Common myeloid progenitor, CD34-positive (primary cell): ENCODE results near the gene SH3GL1.

ENCODE experiments used
- CTCF ChIA-PET: fragments of 350-600 bp; sonication (Branson Sonifier 250); formaldehyde crosslinking; loops from one replicate; lab custom pipeline; 2021; ENCODE audit warnings: antibody characterized with exemption; lab: Charles Lee
- POLR2A ChIA-PET: fragments of 350-600 bp; sonication (Branson Sonifier 250); formaldehyde crosslinking; loops from one replicate; lab custom pipeline; 2021; ENCODE audit warnings: antibody characterized with exemption; lab: Charles Lee
- DNase-seq, 3 donors: peaks; one replicate each; pipeline versions ENCODE4 v3.0.0 to v3.0.0-alpha.2; 2013
- H3K27ac ChIP-seq, 2 experiments: 1 replicate in 1 of 2; 2 replicates in 1 of 2; pipeline ENCODE4 v1.7.0; 2013; ENCODE audit warnings: inconsistent platforms in 2 of 2, low read length in 2 of 2, mild to moderate bottlenecking in 2 of 2, low read depth in 1 of 2, moderate library complexity in 1 of 2; ENCODE audit not compliant: severe bottlenecking in 2 of 2, insufficient read depth in 1 of 2, poor library complexity in 1 of 2
- H3K27me3 ChIP-seq, 5 experiments: replicated peaks in 2 of 5; 1 replicate in 3 of 5; 2 replicates in 2 of 5; pipeline versions ENCODE4 v1.6.1 to v1.7.0; 2013; ENCODE audit warnings: low read length in 4 of 5, mild to moderate bottlenecking in 2 of 5, moderate library complexity in 2 of 5, inconsistent platforms in 1 of 5; ENCODE audit not compliant: insufficient read depth in 5 of 5, control insufficient read depth in 4 of 5
- H3K36me3 ChIP-seq, 4 experiments: 1 replicate in 2 of 4; 2 replicates in 2 of 4; pipeline versions ENCODE4 v1.6.1 to v1.7.0; 2013; ENCODE audit warnings: low read length in 3 of 4, control low read depth in 1 of 4, mild to moderate bottlenecking in 1 of 4; ENCODE audit not compliant: control insufficient read depth in 4 of 4, insufficient read depth in 4 of 4
- H3K4me1 ChIP-seq, 4 experiments: 1 replicate in 3 of 4; 2 replicates in 1 of 4; pipeline versions ENCODE4 v1.6.1 to v1.7.1; 2013; ENCODE audit warnings: low read length in 3 of 4, mild to moderate bottlenecking in 3 of 4, control low read depth in 1 of 4, inconsistent platforms in 1 of 4, moderate library complexity in 1 of 4; ENCODE audit not compliant: control insufficient read depth in 4 of 4, insufficient read depth in 4 of 4; ENCODE audit errors: control extremely low read depth in 1 of 4
- H3K4me3 ChIP-seq, 7 experiments: 1 replicate in 4 of 7; 2 replicates in 3 of 7; pipeline versions ENCODE4 v1.5.1 to v1.7.0; 2013; ENCODE audit warnings: mild to moderate bottlenecking in 7 of 7, low read length in 6 of 7, moderate library complexity in 6 of 7, inconsistent platforms in 2 of 7, low read depth in 2 of 7, control low read depth in 1 of 7; ENCODE audit not compliant: insufficient read depth in 4 of 7, control insufficient read depth in 1 of 7; ENCODE audit errors: extremely low read depth in 1 of 7
- H3K9me3 ChIP-seq, 5 experiments: 1 replicate in 4 of 5; 2 replicates in 1 of 5; pipeline versions ENCODE4 v1.6.1 to v1.7.1; 2013; ENCODE audit warnings: low read length in 4 of 5, mild to moderate bottlenecking in 2 of 5, inconsistent platforms in 1 of 5, low read depth in 1 of 5, moderate library complexity in 1 of 5; ENCODE audit not compliant: control insufficient read depth in 4 of 5, insufficient read depth in 2 of 5; ENCODE audit errors: control extremely low read depth in 1 of 5
- WGBS: methylation state at CpG from one replicate; pipeline ENCODE4 v1.1.5; 2013; ENCODE audit not compliant: insufficient coverage; 5-methylcytosine and 5-hydroxymethylcytosine counted together

SH3GL1 gene

DNA sequence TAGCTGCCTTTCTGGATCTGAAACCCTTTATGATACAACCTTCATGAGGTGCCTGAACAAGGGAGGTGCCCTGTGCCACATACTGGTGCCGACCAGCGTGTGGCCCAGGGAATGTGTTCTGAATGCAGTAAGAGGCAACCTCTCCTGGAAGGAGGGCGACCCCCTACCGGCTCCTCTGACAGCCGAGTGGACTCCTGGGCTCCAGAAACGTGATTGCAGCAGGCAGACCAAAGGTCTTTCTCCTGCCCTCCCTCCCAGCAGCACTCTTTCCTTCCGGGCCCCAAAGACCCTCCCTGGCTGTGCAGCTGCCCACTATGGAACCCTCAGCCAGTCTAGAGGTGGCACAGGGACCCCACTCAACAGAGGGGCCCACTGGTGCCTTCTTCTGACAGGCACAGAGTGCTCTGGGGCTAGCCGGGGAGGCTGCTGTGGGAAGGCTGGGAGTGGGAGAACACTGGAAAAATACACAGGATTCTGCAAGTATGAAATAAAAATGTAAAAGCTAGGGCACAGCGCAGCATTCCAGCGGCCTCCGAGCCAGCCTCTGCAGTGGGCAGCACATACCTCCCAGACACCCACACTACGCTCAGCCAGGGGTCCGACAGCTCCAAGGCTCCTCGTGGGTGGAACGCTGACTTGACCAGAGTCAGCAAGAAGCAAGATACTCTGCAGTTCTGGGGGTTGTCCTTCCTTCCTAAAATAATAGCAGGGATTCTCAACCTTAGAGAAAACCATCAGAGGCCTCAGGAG is 14.9 kb downstream of the SH3GL1 start:
- CTCF ChIA-PET = interaction anchor here (0.8 to 1.9 kb wide), 4 partner anchors 9 to 22 kb away, joined by 3 to 12 read pairs (median 4); partner anchors contain the start of gene SH3GL1
- H3K9me3 ChIP-seq = no peaks in the 10 kb centered on the region
- no peak for DNase-seq
- H3K4me3 ChIP-seq = no peak overlapping the region
- no peak overlapping the region for H3K27ac ChIP-seq
- 93% methylated on average over 14 of the region's 15 CpGs for WGBS
- POLR2A ChIA-PET = interaction anchor here (0.6 kb wide), 1 partner anchor 92 kb away, joined by 3 read pairs; no protein-coding TSS in a partner anchor
- H3K4me1 ChIP-seq = peaks cover 3 to 24% (median 14%) of the 10 kb centered on the region in 4 experiments
- peaks cover 0 to 45% (median 20%) of the 10 kb centered on the region in 4 experiments for H3K36me3 ChIP-seq
- no peaks in the 10 kb centered on the region for H3K27me3 ChIP-seq

DNA sequence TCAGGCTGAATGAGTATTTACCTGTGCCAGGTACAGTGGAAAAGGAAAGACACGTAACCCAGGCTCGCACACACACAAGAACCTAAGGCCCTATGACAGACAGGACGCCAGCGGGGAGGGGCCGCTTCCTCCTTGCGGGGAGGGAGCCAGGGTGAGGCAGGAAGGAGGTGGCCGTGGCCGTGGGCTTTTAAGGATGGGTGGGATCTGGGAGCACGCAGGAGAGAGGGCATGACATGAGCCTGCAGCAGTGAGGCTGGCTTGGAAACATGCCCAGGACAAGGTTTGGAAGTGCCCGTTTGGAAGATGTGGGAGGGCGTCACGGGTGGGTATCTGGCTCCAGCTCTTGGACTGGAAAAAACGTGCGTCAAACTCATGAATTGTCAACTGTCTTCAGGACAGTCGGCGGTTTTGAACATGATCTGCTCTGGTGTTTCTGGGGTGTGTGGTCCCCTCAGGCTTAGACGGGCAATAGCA is 20.1 kb downstream of the SH3GL1 start:
- Histone ChIP-seq H3K36me3 (peaks cover 0 to 32% (median 12%) of the 10 kb centered on the region in 4 experiments), H3K9me3 (no peaks in the 10 kb centered on the region), H3K27ac (no peak overlapping the region), H3K4me1 (peaks cover 3 to 32% (median 27%) of the 10 kb centered on the region in 4 experiments), H3K27me3 (no peaks in the 10 kb centered on the region), H3K4me3 (peak overlapping the region in 4 of 7 experiments; percentile 21 to 65 (median 48))
- POLR2A ChIA-PET = interaction anchor here (0.9 to 1.8 kb wide), 3 partner anchors 11 to 189 kb away, joined by 3 to 6 read pairs (median 3); no protein-coding TSS in a partner anchor
- DNase-seq = peak; percentile 32 to 73 (median 64)
- WGBS = 4% methylated on average over 12 of the region's 17 CpGs
- CTCF ChIA-PET = interaction anchor here (1.0 to 1.4 kb wide), 2 partner anchors 10 to 11 kb away, joined by 4 to 6 read pairs; no protein-coding TSS in a partner anchor

GRCh38 chr19:4379383-4380253 is 20.7 kb downstream of the SH3GL1 start:
- CTCF ChIA-PET = interaction anchor here (1.4 kb wide), 1 partner anchor 9 kb away, joined by 4 read pairs; no protein-coding TSS in a partner anchor
- Histone ChIP-seq H3K27ac (no peak overlapping the region), H3K9me3 (no peaks in the 10 kb centered on the region), H3K4me1 (peaks cover 3 to 39% (median 33%) of the 10 kb centered on the region in 4 experiments), H3K27me3 (no peaks in the 10 kb centered on the region), H3K36me3 (peaks cover 0 to 26% (median 11%) of the 10 kb centered on the region in 4 experiments), H3K4me3 (peak overlapping the region in 2 of 7 experiments; percentile 46 to 65)
- WGBS = 75% methylated on average over 17 of the region's 20 CpGs
- DNase-seq = no peak
- POLR2A ChIA-PET = interaction anchor here (0.6 to 1.8 kb wide), 4 partner anchors 12 to 1310 kb away, joined by 3 to 6 read pairs (median 4); no protein-coding TSS in a partner anchor

GRCh38 chr19:4378886-4379285 is 21.5 kb downstream of the SH3GL1 start:
- H3K27me3 ChIP-seq = no peaks in the 10 kb centered on the region
- ChIA-PET CTCF (interaction anchor here (1.3 kb wide), 1 partner anchor 9 kb away, joined by 3 read pairs; no protein-coding TSS in a partner anchor), POLR2A (no interaction called here)
- 94% methylated on average over 11 of the region's 11 CpGs for WGBS
- peaks cover 3 to 46% (median 41%) of the 10 kb centered on the region in 4 experiments for H3K4me1 ChIP-seq
- H3K4me3 ChIP-seq = no peak overlapping the region
- peaks cover 0 to 20% (median 7%) of the 10 kb centered on the region in 4 experiments for H3K36me3 ChIP-seq
- no peak overlapping the region for H3K27ac ChIP-seq
- DNase-seq = no peak
- no peaks in the 10 kb centered on the region for H3K9me3 ChIP-seq

GRCh38 chr19:4376991-4377781 is 23.2 kb downstream of the SH3GL1 start:
- no peak overlapping the region for H3K4me3 ChIP-seq
- CTCF ChIA-PET = interaction anchor here (1.1 to 3.2 kb wide), 7 partner anchors 7 to 25 kb away, joined by 3 to 22 read pairs (median 4); partner anchors contain the start of gene SH3GL1
- POLR2A ChIA-PET = no interaction called here
- H3K27ac ChIP-seq = no peak overlapping the region
- H3K4me1 ChIP-seq = peaks cover 3 to 62% (median 45%) of the 10 kb centered on the region in 4 experiments
- WGBS = 96% methylated on average over 22 of the region's 23 CpGs
- no peaks in the 10 kb centered on the region for H3K27me3 ChIP-seq
- H3K9me3 ChIP-seq = no peaks in the 10 kb centered on the region
- DNase-seq = no peak
- H3K36me3 ChIP-seq = peaks cover 0 to 14% (median 3%) of the 10 kb centered on the region in 4 experiments

DNA sequence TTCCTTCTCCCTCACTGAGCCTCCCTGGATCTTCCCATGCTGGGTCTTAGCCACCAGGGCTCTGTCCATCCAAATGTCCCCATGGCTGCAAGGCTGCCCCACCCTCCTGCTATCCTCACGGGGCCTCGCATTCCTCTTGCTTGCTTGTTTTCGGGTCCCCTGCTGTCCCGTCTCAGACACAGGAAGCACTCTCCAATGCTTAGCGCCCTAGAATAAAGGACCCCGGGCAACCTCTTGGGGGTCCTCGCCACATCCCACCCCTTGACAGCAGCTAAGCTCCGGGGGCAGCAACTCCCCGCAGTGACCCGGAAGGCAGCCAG is 23.7 kb downstream of the SH3GL1 start:
- CTCF ChIA-PET = interaction anchor here (1.1 to 3.2 kb wide), 7 partner anchors 9 to 24 kb away, joined by 3 to 22 read pairs (median 7); partner anchors contain the start of gene SH3GL1
- H3K36me3 ChIP-seq = peaks cover 0 to 17% (median 3%) of the 10 kb centered on the region in 4 experiments
- no peaks in the 10 kb centered on the region for H3K27me3 ChIP-seq
- no peak for DNase-seq
- peak overlapping the region in 1 of 2 experiments; percentile 64 for H3K27ac ChIP-seq
- 99% methylated on average over 10 of the region's 10 CpGs for WGBS
- no peak overlapping the region for H3K4me3 ChIP-seq
- no peaks in the 10 kb centered on the region for H3K9me3 ChIP-seq
- POLR2A ChIA-PET = interaction anchor here (2.2 kb wide), 1 partner anchor 24 kb away, joined by 6 read pairs; the partner anchor contains the start of gene SH3GL1
- peaks cover 3 to 66% (median 45%) of the 10 kb centered on the region in 4 experiments for H3K4me1 ChIP-seq
